HG03565 (cell line): Measurements from ENCODE around the gene LAMA4.

Experiments
- ATAC-seq: cut with Tn5 transposase; IDR thresholded peaks from one replicate; pipeline ENCODE4 v1.9.1; 2021; ENCODE audit warnings: mild to moderate bottlenecking, moderate library complexity; ENCODE audit not compliant: unreplicated experiment

Gene LAMA4, protein sequence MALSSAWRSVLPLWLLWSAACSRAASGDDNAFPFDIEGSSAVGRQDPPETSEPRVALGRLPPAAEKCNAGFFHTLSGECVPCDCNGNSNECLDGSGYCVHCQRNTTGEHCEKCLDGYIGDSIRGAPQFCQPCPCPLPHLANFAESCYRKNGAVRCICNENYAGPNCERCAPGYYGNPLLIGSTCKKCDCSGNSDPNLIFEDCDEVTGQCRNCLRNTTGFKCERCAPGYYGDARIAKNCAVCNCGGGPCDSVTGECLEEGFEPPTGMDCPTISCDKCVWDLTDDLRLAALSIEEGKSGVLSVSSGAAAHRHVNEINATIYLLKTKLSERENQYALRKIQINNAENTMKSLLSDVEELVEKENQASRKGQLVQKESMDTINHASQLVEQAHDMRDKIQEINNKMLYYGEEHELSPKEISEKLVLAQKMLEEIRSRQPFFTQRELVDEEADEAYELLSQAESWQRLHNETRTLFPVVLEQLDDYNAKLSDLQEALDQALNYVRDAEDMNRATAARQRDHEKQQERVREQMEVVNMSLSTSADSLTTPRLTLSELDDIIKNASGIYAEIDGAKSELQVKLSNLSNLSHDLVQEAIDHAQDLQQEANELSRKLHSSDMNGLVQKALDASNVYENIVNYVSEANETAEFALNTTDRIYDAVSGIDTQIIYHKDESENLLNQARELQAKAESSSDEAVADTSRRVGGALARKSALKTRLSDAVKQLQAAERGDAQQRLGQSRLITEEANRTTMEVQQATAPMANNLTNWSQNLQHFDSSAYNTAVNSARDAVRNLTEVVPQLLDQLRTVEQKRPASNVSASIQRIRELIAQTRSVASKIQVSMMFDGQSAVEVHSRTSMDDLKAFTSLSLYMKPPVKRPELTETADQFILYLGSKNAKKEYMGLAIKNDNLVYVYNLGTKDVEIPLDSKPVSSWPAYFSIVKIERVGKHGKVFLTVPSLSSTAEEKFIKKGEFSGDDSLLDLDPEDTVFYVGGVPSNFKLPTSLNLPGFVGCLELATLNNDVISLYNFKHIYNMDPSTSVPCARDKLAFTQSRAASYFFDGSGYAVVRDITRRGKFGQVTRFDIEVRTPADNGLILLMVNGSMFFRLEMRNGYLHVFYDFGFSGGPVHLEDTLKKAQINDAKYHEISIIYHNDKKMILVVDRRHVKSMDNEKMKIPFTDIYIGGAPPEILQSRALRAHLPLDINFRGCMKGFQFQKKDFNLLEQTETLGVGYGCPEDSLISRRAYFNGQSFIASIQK (N-terminal part only)

DNA sequence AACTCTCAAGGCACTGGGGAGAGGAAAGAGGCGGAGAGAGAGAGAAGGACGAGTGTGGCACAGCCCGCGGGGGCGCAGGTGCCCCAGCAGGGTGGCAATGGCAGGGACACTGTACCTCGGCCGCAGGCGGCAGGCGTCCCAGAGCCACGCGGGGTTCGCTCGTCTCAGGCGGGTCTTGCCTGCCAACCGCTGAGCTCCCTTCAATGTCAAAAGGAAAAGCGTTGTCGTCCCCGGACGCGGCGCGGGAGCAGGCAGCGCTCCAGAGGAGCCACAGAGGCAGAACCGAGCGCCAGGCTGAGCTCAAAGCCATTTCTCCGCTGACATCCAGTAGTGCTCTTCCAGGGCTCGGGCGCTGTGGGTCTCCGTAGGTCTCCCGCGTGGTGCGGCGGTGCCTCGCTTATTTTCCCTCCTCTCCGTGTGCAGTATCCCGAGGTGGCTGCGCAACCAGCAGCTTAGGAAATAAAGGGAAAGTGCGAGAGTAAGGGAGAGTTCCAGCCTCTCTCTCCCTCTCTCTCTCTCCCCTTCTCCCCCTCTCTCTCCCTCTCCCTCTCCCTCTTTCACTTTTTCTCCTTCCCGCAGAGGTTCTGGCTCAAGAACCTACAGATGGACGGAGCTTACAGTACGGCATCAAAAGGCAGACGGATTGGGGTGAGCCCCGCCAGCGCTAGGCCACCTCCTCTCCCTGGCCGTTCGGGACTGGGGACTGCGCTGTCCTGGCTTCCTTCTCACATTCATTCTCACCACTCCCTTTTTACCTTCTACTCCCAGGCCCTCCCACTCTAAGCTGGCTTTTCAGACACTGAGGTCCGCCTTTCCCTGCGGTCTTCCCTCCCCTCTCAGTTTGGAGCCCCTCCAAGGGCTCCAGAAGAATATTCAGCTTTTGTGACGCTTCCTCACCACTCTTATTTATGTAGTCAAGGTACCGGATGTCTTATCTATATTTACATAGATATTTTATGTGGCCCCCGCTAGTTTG, at the start of gene LAMA4:
TSS of gene LAMA4 (minus strand) at position 727 of the 976 bp plus-strand sequence. CDS start at position 310, 417 bp downstream.
- ATAC-seq = no peak

DNA sequence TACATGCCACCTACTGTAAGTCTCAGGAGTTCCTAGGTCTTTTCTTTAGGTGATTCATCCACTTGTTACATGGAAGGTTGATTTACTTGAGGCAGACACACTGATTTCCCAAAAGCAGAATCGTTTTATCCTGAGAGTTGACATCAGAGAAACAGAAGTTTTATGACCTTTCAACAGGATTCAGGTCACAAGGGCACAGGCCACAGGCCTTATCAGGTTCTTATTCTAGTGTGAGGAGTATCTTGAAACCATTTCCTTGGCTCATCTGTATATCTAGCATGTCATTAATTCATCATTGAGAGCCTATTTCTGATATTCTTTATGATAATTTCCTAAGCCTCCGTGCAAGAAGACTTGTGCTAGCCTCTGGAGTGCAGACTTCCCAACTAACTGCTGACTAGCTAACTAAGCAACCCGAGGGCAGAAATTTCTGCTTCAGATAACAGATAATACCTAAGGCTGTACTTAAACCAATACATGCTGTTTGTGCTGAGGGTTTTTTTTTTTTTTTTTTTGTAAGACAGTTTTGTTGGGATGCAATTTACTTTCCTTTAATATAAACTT, 47.9 kb upstream of the LAMA4 start:
- ATAC-seq = no peak

DNA sequence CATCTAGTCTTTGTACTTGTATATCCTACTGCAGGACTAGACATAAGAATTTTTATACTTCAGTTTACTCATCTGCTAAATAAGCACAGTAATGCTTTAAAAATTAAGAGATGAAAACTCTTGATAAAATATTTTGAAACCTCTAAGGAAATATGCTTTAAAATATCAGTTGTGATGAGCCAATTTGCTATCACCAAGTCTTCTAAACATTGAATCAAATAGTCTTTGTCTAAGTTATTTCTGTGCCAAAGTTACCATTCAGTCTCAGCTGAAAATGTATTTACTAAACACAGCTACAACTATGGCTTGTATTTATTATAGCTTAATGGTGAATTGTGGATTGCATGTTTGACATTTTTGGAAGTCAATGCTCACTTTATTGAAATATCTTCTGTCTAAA, 46.5 kb upstream of the LAMA4 start:
- no peak for ATAC-seq

DNA sequence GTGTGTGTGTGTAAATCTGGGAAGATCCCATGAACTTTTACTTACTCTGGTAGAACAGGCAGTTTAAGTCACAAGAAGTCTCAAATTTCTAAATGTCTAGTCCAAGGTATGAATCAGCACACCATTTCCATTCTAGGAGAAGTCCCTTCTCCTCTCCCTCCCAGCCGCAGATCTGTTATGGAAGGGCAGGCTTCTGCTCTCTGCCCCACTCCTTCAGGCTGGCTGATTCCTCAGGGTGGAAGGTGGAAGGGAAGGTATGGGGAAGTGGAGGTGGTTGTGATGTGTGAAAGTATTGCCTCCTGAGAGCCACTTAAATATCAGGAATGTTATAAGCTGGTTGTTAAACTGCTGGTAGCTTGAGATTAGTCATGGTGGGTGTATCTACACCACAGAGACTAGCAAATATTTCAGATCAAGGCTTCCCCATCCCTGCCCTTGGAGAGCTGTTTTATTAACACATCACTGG, 44.5 kb upstream of the LAMA4 start:
- ATAC-seq = no peak

DNA sequence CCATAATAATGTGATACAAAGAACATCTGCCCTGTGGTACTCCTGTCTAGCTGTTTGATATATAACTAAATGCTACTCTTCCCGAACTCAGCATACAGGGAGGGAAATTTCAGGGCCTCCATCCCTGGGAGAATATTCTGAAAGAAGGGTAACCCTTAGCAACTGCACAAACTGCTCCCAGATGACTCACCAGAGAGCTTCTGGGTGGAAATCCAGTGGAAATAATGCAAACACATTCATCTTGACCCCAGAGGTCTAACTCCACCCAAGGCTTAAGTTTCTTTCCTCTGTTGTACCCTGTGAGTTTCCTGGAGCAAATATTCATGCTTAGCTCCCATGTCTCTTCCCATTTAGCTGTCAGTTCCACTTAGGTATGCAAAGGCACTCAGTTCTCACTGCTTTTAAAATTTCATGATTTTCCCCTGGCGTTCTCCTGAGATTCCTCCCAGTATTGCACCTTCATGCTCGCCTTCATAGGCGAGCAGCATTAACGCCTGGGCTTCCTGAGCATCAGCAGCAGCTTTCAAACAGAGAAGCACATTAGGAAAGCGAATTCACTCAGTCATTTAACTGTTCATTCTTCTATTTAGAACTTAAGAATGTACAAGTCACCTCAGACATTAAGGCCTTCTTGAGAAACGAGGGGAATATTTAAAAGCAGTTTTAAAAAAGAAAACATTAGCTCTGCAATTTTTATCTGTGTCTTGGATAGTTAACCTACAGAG, 43.8 kb upstream of the LAMA4 start:
- ATAC-seq = no peak

DNA sequence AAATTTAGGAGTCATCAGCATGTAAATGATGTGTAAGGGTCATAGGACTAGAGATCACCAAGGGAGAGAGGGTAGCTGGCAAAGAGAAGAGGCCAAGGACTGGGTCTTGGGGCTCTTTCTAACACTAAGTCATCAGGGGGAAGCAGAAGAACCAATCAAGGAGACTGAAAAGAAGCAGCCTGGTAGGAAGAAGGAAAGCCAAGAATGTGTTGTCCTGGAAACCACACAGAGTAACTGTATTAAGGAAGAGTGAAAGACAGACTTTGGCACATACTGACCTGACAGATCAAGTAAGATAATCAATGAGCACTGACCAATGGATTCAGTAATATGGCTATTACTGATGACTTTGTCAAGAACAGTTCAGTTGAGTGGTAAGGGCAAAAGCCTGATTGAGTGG, 42.3 kb upstream of the LAMA4 start:
- ATAC-seq = no peak

DNA sequence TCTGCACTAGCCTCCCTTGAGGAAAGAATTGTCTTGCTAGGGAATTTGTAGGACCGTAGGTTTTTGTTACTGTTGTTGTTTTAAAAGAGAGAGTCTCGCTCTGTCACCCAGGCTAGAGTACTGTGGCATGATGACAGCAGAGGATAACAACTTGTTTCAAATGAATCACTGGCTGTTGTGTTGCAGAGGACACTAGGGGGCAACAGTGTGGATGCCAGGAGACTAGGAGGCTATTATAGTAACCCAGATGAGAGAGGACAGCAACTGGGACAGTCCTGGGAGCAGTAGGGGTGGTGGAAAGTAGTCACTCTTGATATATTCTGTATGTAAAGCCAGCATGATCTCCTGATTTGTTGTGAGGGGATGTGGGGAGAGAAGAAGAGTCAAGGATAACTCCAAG, 41.8 kb upstream of the LAMA4 start:
- ATAC-seq = peak; percentile 82

DNA sequence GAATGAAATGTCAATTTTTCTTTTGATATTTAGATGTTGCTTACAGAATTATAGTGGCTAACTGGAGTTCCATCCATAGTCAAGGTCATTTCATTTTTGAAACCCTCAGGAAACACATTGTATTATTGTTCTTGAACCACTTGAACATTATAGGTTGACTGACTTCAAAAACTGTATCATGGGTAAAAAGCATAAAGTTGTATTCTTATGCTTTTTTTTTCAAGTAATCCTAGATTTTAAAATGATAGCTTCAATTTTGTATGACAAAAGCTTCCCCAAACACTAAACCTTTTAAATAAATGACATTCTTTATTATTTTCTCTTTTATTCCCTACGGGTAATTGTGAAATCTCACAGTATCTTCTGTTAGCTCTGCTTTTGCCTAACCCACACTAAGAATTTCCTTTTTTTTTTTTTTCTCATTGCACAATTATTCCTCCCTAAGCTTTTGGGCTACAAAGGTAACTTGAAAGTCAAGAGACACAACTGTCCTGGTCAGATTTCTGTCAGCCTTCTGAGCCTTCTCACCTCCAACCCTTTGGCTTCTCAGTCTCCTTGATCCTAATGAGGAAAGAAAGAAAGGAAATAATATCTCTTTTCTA, 36.9 kb upstream of the LAMA4 start:
- ATAC-seq = no peak

DNA sequence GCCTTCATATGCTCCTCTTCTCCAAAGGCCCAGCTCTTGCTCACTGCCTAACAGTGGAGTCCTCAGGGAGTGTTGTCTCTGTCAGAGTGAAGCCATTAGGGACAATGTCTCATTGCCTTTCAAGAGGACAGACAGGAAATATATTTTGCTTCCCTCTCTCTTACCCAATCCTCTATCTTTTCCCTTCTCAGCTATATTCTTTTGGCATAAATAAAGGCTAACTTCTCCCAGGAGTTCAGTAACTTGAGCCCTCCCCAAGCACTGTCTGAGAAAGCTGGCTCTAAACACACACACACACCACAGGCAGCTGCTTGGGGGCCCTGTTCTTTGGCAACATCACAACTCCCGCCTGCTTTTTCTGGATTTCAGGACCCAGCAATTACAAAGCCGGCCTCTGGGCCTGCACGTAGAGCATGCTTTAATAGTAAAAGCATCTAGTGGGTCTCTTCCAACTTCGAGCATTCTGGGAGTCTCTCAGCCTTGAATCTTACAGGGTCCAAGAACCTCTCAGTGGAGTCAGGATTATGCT, 34.7 kb upstream of the LAMA4 start:
- no peak for ATAC-seq

DNA sequence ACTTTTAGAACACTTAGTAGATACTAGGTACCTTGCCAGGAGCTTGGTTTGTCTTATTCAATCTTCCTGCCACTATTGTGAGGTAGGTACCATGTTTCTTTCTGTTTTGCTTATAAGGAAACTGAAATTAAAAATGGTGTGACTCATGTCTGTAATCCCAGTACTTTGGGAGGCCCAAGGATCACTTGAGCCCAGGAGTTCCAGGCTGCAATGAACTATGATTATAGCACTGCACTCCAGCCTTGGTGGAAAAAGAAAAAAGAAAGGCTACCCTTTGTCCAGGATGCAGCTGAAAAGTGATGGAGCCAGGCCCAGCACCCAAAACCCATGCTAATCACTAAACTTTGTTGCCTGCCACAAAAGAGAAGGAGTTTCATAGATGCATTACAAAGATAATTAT, 34.1 kb upstream of the LAMA4 start:
- ATAC-seq = no peak

DNA sequence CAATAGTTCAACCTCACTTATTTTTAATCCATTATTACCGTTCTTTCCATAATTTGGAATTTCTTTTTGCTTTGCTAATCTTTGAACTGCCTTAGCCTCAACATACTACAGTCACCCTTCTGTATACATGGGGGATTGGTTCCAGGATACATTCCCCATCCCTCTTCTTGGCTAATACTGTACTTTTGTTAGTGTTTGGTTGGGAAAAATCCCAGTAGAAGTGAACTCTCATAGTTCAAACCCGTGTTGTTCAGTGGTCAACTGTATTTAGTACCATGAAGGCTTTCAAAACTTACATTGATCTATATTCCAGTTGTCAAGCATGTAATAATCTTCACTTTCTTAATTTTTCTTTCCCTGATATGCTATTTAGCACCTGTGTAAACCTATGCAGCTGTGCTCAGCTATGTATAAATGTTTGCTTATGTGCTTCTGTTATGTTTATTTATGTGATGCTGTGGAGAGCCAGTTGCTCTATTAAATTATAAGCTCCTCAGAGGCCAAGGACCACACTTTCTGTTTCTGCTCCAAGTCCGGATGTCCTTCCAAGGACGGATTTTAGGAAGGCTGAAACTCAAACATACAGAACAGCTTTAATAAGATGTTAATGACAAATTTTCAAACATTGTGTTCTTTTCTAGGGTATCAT, 33.3 kb upstream of the LAMA4 start:
- no peak for ATAC-seq

DNA sequence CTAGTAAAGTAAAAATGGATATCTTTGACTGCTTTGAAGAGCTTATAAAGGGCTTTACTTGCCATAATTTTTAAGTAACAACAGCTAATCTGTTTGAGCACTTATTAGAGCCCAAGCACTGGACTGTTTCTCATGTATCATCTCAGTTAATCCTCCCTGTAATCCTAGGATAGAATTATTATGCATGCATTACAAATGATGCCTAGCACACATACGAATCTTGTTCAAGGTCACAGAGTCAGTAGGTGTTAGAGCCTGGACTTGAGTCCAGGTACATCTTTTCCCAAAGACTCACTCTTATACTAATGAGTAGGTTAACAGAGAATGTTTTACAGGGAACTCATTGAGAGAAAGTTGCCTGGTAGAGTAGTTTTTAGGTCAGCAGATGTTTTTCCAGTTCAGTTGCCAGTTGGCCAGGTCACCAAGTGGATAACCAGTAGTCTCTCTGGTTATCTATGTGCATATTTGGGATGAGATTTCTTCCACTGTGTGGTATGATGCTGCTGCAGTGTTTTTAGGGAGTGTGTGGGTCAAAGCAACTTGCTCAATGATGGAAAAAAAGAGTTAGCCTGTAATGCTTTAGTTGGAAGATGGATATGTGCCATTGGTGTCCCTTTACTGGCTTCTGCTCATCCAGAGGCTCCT, 32.3 kb upstream of the LAMA4 start:
- ATAC-seq = no peak

DNA sequence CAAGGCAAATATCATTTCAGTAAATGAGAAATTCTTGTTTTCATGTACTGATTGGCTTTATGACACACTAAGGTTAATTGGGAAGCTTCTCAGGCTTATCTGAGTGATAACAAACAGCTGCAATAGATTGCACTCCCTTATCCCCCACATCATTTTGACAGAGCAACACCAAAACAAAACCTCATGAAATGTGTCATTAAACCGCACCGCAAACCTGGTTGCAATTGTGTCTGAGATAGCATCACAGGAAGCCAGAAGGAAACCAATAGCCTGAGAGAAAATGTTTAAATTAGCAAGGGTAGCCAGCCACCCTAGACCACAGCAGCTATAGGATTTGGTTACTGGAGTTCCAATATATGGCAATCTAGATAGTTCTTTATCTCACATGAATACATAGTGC, 31.6 kb upstream of the LAMA4 start:
- peak; percentile 89 for ATAC-seq

DNA sequence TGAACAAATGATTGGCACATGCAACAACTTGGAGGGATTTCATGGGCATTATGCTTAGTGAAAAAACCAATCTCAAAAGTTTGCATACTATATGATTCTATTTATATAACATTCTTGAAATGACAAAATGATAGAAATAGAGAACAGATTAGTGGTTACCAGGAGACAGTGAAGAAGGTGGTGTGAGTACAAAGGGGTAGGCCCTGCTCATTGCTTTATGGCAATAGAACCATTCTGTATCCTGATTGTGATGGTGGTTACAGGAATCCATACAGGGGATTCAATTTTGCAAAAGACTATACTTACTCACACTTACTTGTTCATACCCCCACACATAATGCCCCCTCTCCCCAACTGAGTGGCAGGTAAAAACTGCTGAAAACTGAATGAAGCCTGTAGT, 30.2 kb upstream of the LAMA4 start:
- ATAC-seq = no peak

DNA sequence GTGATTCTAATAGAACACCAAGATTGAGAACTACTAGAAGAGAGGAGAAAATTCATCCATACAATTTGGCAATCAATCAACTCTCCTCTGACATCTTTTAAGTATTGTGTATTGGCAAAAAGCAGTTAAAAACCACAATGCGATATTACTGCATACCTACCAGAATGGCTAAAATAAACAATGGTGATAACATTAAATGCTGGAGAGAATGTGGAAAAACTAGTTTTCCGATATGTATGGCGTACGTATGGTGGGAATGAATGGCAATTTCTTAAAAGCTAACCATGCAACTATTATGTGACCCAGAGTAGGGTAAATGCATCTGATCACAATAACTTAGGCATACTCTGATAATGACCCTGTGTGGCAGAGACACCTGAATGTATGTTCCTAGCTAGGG, 29.3 kb upstream of the LAMA4 start:
- ATAC-seq = no peak

DNA sequence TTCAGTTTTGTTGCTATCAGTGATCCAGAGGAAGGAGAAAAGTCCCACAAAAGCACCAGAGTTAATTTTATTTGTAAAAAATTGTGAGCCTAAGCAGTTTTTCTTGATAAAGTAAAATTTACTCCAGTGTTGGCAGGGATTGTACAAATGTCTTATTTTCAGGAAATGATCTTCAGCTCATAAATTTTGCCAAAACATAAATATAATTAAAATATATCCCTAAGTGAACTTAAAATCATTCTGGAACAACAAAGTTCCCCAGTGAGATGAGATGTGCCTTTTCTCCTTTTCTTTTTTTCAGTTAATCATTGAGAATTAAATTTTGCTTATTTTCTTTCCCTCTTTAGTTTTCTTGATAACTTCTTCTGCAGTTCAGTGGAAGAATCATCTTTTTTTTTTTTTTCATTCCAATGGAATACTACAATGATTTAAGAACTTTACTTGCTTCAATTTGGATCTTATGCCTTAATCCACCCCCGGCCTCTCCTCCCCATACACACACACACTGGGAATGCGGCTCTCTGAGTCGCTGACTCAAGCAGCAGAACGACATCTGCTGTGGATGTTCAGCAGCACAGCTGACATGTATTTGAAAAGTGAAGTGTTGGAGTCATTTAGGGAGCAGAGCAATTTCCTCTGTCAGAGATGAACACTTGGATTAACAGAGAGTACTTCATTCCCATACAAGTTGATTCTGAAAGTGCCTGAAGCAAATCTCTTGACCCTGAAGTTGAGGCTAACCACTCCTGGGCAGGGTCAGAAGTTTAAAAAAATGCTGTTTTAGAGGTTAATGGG, 27.7 kb upstream of the LAMA4 start:
- ATAC-seq = no peak
